CD14-positive monocyte (primary cell): Measurements from ENCODE around the gene DHRS9. TPM values are rescaled to one million over a fixed set of nuclear protein-coding genes. Genes with fewer than 3 reads are reported as not detected.

Experiments used
- DNase-seq, 3 donors: peaks; one replicate each; pipeline ENCODE4 v3.0.0-alpha.2; 2011 to 2022
- H2AFZ ChIP-seq: 2 replicates; pipeline ENCODE4 v1.6.0; 2012; ENCODE audit warnings: mild to moderate bottlenecking, low read depth, low read length, inconsistent platforms; ENCODE audit not compliant: insufficient read depth, poor library complexity, severe bottlenecking
- H3K27ac ChIP-seq, 2 donors: 1 replicate in 1 of 2; 2 replicates in 1 of 2; pipeline ENCODE4 v1.5.1; 2012 to 2013; ENCODE audit warnings: low read length in 2 of 2, control low read depth in 1 of 2, inconsistent platforms in 1 of 2, low read depth in 1 of 2, mild to moderate bottlenecking in 1 of 2
- H3K27me3 ChIP-seq, 2 donors: one replicate each; pipeline versions ENCODE4 v1.6.0 to v1.6.1; 2011 to 2013; ENCODE audit warnings: low read length in 2 of 2; ENCODE audit not compliant: control insufficient read depth in 2 of 2, insufficient read depth in 2 of 2
- H3K36me3 ChIP-seq, 2 donors: replicated peaks in 1 of 2; 1 replicate in 1 of 2; 2 replicates in 1 of 2; pipeline versions ENCODE4 v1.5.1 to v1.6.1; 2012 to 2013; ENCODE audit warnings: low read length in 2 of 2, control low read depth in 1 of 2, inconsistent platforms in 1 of 2, mild to moderate bottlenecking in 1 of 2; ENCODE audit not compliant: insufficient read depth in 2 of 2, control insufficient read depth in 1 of 2
- H3K4me1 ChIP-seq, 2 donors: 1 replicate in 1 of 2; 2 replicates in 1 of 2; pipeline versions ENCODE4 v1.5.1 to v1.6.1; 2012 to 2013; ENCODE audit warnings: low read length in 2 of 2, control low read depth in 1 of 2, inconsistent platforms in 1 of 2, mild to moderate bottlenecking in 1 of 2, moderate library complexity in 1 of 2; ENCODE audit not compliant: insufficient read depth in 2 of 2, control insufficient read depth in 1 of 2
- H3K4me2 ChIP-seq: replicated peaks from 2 replicates; pipeline ENCODE3; 2012; ENCODE audit warnings: low read length, moderate library complexity, mild to moderate bottlenecking; ENCODE audit not compliant: poor library complexity, severe bottlenecking; ENCODE audit errors: extremely low read depth
- H3K4me3 ChIP-seq, 3 experiments: fragments of 200-600 bp in 1 of 3; sonication (generic) in 1 of 3; replicated peaks in 1 of 3; 1 replicate in 2 of 3; 2 replicates in 1 of 3; pipeline ENCODE4 v1.5.1; 2011 to 2013; ENCODE audit warnings: low read length in 3 of 3, mild to moderate bottlenecking in 3 of 3, control low read depth in 2 of 3, low read depth in 2 of 3, inconsistent platforms in 1 of 3, moderate library complexity in 1 of 3
- H3K79me2 ChIP-seq: 2 replicates; pipeline ENCODE4 v1.6.0; 2012; ENCODE audit warnings: mild to moderate bottlenecking, control low read depth, inconsistent platforms, low read length, moderate library complexity; ENCODE audit not compliant: insufficient read depth
- H3K9ac ChIP-seq: 2 replicates; pipeline ENCODE4 v1.6.0; 2017; ENCODE audit warnings: low read length, mild to moderate bottlenecking; ENCODE audit not compliant: insufficient read depth, poor library complexity, severe bottlenecking
- H3K9me3 ChIP-seq, 2 donors: replicated peaks in 1 of 2; 1 replicate in 1 of 2; 2 replicates in 1 of 2; pipeline versions ENCODE4 v1.5.1 to v1.6.1; 2012 to 2013; ENCODE audit warnings: low read length in 2 of 2, control low read depth in 1 of 2; ENCODE audit not compliant: control insufficient read depth in 1 of 2, insufficient read depth in 1 of 2
- H4K20me1 ChIP-seq: 2 replicates; pipeline ENCODE4 v1.6.0; 2012; ENCODE audit warnings: mild to moderate bottlenecking, low read length, control low read depth, moderate library complexity; ENCODE audit not compliant: insufficient read depth
- H3K27ac Mint-ChIP-seq, 7 donors: one replicate each; pipeline ENCODE4 v1.8.0; 2020; ENCODE audit warnings: mild to moderate bottlenecking in 7 of 7, mixed read lengths in 7 of 7, moderate library complexity in 6 of 7, inconsistent platforms in 2 of 7
- H3K27me3 Mint-ChIP-seq, 3 donors: one replicate each; pipeline ENCODE4 v1.8.0; 2021 to 2022; ENCODE audit warnings: low read depth in 3 of 3, mild to moderate bottlenecking in 3 of 3, mixed read lengths in 3 of 3, moderate library complexity in 3 of 3, inconsistent platforms in 1 of 3
- H3K36me3 Mint-ChIP-seq, 2 donors: one replicate each; pipeline ENCODE4 v1.8.0; 2020; ENCODE audit warnings: mixed read lengths in 2 of 2, inconsistent platforms in 1 of 2, mild to moderate bottlenecking in 1 of 2
- H3K4me1 Mint-ChIP-seq: one replicate; pipeline ENCODE4 v1.8.0; 2020; ENCODE audit warnings: mild to moderate bottlenecking, mixed read lengths
- H3K4me3 Mint-ChIP-seq, 2 donors: one replicate each; pipeline ENCODE4 v1.8.0; 2020; ENCODE audit warnings: mild to moderate bottlenecking in 2 of 2, mixed read lengths in 2 of 2, moderate library complexity in 1 of 2
- H3K9me3 Mint-ChIP-seq, 7 donors: one replicate each; pipeline ENCODE4 v1.8.0; 2020 to 2022; ENCODE audit warnings: mixed read lengths in 7 of 7, mild to moderate bottlenecking in 6 of 7, moderate library complexity in 6 of 7, inconsistent platforms in 2 of 7
- CTCF ChIP-seq: fragments of 200-600 bp; IDR thresholded peaks from one replicate; pipeline ENCODE4 v1.8.0; 2022; ENCODE audit warnings: antibody characterized with exemption, mild to moderate bottlenecking
- WGBS: methylation state at CpG from one replicate; pipeline ENCODE4 v1.1.5; 2013; ENCODE audit warnings: missing lambda C conversion rate; ENCODE audit not compliant: insufficient coverage; 5-methylcytosine and 5-hydroxymethylcytosine counted together
- intact Hi-C, 2 donors: fragments of 100-400 bp; cut with micrococcal nuclease; formaldehyde crosslinking; loops; one replicate each; pipeline versions ENCODE4 v1.15.0 to v1.15.1; 2023
- polyA plus RNA-seq, 3 donors: library from polyadenylated mRNA; depleted of rRNA in 1 of 3; unstranded in 2 of 3; stranded (reverse) in 1 of 3; fragments of 300-500 nt in 2 of 3; fragments of >200 nt in 1 of 3; fragmentation: Illumina TruSeq in 2 of 3; gene quantifications; 1 replicate in 2 of 3; 2 replicates in 1 of 3; pipeline ENCODE4 v1.2.3, GENCODE V29; 2012 to 2021

Gene DHRS9
- polyA plus RNA-seq, 3 donors, result 10.0 to 12.9 (median 10.0) TPM

GRCh38 chr2:169137924-169138323 lies 68.6 kb downstream of the DHRS9 start:
- Histone ChIP-seq H3K27me3 (no peaks in the 10 kb centered on the region), H4K20me1 (no peaks in the 10 kb centered on the region), H3K4me3 (no peak overlapping the region), H3K4me2 (no peak overlapping the region), H3K79me2 (no peaks in the 10 kb centered on the region), H3K36me3 (no peaks in the 10 kb centered on the region), H2AFZ (no peak overlapping the region), H3K9me3 (no peaks in the 10 kb centered on the region), H3K9ac (no peak overlapping the region), H3K4me1 (no peaks in the 10 kb centered on the region), H3K27ac (no peak overlapping the region)
- Mint-ChIP-seq H3K9me3 (peaks cover 0 to 1% (median 0%) of the 10 kb centered on the region in 7 donors), H3K4me1 (peaks cover 5% of the 10 kb centered on the region), H3K27ac (no peak overlapping the region), H3K4me3 (no peak overlapping the region), H3K27me3 (peaks cover 0 to 1% (median 0%) of the 10 kb centered on the region in 3 donors), H3K36me3 (no peaks in the 10 kb centered on the region)
- TF ChIP-seq CTCF, result no peak
- intact Hi-C loops, result no loop called here
- no peak for DNase-seq
- WGBS, result no CpG with 5 or more reads among the region's 2 CpGs

- Histone ChIP-seq H3K4me2 (no peak overlapping the region), H3K79me2 (no peaks in the 10 kb centered on the region), H3K4me1 (no peaks in the 10 kb centered on the region), H3K27me3 (no peaks in the 10 kb centered on the region), H3K4me3 (no peak overlapping the region), H3K27ac (no peak overlapping the region), H3K36me3 (no peaks in the 10 kb centered on the region), H4K20me1 (no peaks in the 10 kb centered on the region), H2AFZ (no peak overlapping the region), H3K9me3 (no peaks in the 10 kb centered on the region), H3K9ac (no peak overlapping the region)
- Mint-ChIP-seq H3K4me3 (no peak overlapping the region), H3K27me3 (peaks cover 0 to 1% (median 0%) of the 10 kb centered on the region in 3 donors), H3K27ac (no peak overlapping the region), H3K4me1 (peaks cover 5% of the 10 kb centered on the region), H3K36me3 (no peaks in the 10 kb centered on the region), H3K9me3 (peaks cover 0 to 1% (median 0%) of the 10 kb centered on the region in 7 donors)
- no peak for DNase-seq
- WGBS, result 97% methylated on average over 6 of the region's 7 CpGs
- intact Hi-C loops, result no loop called here
- TF ChIP-seq CTCF, result no peak
These were observed 69.8 kb downstream of the DHRS9 start for GRCh38 chr2:169139145-169139544.
